T-helper 1 cell (primary cell): ENCODE data around the gene UPK2.
A peak's percentile ranks its signal among the peaks of the same experiment; 100 is the strongest.
"Not testable (repeated sequence)": the region's sequence is repeated elsewhere in the genome, so short reads cannot be mapped to it uniquely, and the experiment has no call there.

Experiments used
- DNase-seq, 5 donors: peaks; one replicate each; pipeline ENCODE4 v3.0.0-alpha.2; 2012 to 2020

UPK2 gene

DNA sequence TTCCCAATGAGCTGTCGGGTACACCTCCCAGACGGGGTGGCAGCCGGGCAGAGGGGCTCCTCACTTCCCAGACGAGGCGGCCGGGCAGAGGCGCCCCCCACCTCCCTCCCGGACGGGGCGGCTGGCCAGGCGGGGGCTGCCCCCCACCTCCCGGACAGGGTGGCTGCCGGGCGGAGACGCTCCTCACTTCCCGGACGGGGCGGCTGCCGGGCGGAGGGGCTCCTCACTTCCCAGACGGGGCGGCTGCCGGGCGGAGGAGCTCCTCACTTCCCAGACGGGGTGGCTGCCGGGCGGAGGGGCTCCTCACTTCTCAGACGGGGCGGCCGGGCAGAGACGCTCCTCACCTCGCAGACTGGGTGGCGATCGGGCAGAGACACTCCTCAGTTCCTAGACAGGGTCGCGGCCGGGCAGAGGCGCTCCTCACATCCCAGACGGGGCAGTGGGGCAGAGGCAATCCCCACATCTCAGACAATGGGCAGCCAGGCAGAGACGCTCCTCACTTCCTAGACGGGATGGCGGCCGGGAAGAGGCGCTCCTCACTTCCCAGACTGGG lies 35.5 kb downstream of the UPK2 start:
- not testable (repeated sequence) for DNase-seq

DNA sequence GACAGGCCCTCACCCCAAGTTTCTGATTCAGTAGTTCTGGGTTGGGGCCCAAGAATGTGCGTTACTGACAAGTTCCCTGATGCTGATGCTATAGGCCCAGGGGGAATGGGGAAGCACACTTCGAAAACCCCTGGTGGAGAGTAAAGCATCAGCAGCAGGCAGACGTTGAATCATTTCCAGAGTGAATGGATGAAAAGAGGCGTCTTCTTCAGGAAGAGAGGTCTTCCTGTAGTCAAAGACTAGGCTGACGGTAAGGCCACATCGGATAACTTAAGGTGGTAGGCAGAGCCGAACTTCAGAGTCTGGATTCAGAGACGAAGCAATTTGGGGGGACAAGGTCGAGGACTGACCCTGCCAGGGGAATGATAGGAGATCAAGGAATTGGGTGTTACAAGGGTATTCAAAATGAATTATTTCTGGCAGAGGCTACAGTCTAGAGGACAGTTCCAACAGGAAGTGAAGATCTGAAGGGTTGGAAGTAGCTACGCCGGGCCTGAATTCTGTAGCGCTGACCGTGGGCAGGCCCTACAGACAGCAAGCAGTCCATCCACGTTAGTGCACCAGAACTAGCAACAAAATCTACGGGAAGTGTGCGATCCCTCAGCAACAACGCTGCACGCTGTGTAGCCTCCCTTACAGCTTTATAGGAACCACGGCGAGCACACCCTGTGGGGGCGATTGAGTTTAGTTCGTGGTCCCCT lies 41.0 kb downstream of the UPK2 start:
- peak in 2 of 5 donors; percentile 13 to 76 for DNase-seq

DNA sequence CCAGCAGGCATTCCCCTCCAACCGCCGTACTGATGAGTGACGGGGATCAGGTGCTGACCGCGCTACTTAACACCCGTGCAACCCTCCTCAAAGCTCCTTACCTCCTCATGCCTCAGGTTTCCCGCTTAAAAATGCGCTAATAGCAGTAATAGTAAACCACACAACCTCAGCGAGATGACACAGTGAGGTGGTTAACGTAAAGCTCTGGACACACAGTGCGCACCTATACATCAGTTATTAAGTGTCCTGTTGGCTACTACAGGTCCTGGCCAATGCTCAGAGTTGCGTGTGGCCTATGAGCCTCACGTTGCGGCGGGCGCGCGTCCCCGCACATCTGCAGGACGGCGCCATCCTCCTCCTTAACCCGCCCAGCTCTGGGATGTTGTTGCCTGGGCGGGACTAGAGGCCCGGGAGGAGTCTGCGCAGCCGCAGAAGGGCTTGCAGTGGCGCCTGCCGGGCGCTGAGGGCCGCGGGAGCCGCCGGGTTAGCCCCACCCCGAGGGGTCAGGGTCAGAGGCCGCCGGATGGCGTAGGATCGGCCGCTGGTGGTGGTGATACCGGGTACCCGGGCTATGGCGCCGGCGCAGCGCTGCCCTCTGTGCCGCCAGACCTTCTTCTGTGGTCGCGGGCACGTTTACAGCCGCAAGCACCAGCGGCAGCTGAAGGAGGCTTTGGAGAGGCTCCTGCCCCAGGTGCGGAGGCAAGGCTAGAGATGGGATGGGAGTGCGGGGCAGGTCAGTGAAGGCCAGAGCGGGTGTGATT lies 41.7 kb downstream of the UPK2 start, which contains the start of gene CENATAC:
Gene CENATAC (plus strand): TSS at position 512 of the 761 bp plus-strand sequence. CDS start 60 bp downstream, at position 572.
- DNase-seq = peak; percentile 95 to 97 (median 95)

DNA sequence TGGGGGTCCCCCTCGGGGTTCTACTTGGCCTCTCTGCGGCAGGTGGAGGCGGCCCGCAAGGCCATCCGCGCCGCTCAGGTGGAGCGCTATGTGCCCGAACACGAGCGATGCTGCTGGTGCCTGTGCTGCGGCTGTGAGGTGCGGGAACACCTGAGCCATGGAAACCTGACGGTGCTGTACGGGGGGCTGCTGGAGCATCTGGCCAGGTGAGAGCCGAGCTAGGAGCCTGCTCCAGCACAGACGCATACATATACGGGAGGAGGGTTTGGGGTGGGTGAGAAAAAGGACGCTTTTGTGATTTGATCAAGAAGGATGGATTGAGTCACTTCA lies 42.3 kb downstream of the UPK2 start:
- DNase-seq = no peak

DNA sequence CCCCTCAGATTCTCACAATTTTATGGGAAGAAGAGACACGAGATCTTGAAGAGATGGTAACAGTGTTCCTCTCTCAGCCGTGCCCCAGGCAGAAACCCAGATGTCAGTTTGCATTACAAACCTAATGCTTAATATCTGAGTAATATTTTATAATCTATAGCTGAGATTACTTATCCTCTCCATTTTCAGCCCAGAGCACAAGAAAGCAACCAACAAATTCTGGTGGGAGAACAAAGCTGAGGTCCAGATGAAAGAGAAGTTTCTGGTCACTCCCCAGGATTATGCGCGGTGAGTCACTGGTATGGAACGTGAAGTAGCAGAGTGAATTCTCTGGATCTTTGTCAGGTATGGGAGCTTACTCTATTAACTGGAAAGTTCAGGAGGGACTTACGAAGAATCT lies 42.7 kb downstream of the UPK2 start:
- DNase-seq = no peak

DNA sequence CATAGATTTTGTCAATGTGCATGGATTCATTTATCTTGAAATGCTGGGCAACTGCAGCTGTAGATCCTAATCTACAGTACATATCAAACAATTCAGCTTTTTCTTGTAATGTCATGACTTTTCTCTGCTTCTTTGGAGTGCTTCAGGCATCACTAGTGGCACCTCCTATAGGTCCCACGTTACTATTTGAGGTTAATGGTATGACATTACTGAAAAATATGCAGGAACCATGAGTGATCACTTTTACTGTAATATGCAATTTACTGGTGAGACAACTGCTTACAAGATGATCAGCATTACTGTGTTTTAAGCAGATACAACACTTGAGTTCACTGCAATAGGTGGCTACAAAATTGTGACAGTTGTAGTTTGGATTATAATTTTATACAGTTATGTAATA lies 44.8 kb downstream of the UPK2 start:
- no peak for DNase-seq

DNA sequence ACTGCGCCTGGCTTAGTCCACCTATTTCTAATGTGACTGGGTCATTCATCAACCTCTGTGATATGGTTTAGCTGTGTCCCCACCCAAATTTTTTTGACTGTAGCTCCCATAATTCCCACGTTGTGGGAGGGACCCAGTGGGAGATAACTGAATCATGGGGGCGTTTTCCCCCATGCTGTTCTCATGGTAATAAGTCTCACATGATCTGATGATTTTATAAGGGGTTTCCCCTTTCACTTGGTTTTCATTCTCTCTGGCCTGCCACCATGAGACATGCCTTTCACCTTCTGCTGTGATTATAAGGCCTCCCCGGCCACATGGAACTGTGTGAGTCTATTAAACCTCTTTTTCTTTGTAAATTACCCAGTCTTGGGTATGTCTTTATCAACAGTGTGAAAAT lies 50.6 kb downstream of the UPK2 start:
- no peak for DNase-seq
